ENCODE measurements around the gene SPDYE4.
A peak's percentile ranks its signal among the peaks of the same experiment; 100 is the strongest.

Gene SPDYE4

GRCh38 chr17:8741366-8741765 is 17.0 kb downstream of the SPDYE4 start:
- no peak for DNase-seq (ENCODE audit: low read depth)

- no peak for DNase-seq (ENCODE audit: low read depth)
Measured at GRCh38 chr17:8740486-8740885, 17.9 kb downstream of the SPDYE4 start.

GRCh38 chr17:8739097-8739496 is 19.2 kb downstream of the SPDYE4 start:
- no peak for DNase-seq (ENCODE audit: low read depth)

GRCh38 chr17:8736796-8737195 is 21.6 kb downstream of the SPDYE4 start:
- DNase-seq (ENCODE audit: low read depth): no peak

DNA sequence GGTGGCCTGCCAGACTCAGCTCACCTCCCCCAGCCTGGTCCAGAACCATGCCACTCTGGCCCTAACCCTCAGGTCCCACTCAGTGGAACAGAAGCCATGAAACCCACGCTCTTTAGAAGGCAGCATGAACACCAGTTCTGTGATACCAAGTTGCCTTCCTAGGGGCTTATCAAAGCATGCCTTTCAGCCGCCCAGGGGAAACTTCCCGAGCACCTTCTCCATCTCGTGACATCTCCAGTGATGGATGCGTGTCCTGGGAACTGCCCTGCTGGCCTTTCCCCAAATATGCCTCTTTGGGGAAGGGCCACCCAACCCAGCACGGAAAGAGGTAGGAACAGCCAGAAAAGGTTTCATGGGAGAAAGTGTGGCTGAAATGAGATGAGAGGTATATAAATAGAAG is 22.0 kb downstream of the SPDYE4 start:
- DNase-seq (ENCODE audit: low read depth): no peak

DNA sequence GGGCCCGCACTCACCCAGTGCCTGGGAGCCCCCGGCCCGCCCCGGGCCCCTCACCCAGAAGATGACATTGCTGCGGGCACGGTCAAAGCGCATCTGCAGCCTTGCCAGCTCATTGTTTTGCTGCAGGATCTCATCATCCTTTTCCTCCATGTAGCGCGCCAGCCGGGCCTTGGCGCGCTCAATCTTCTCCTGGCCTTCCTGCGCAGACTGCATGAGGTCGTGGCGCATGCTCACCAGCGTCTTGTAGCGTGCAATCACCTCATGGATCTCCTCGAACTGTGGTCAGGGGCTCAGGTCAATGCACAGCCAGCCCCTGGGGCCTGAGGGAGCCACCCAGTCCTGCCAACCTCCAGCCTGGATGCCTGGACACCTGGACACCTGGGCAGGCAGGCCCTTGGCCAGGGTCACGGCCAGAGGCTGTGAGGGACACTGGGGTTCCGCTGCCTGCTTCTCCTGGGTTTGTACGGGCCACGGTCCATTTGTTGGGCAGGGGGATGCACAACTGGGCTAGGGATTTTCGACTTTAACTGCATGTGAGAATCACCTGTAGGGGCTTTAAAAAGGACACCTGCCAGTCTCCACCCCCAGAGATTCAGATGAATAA is 22.9 kb downstream of the SPDYE4 start:
- no peak for DNase-seq (ENCODE audit: low read depth)

- no peak for DNase-seq (ENCODE audit: low read depth)
Measured at GRCh38 chr17:8734876-8735275, 23.5 kb downstream of the SPDYE4 start.

GRCh38 chr17:8732406-8733085 is 25.8 kb downstream of the SPDYE4 start:
- DNase-seq (ENCODE audit: low read depth): peak; percentile 15

DNA sequence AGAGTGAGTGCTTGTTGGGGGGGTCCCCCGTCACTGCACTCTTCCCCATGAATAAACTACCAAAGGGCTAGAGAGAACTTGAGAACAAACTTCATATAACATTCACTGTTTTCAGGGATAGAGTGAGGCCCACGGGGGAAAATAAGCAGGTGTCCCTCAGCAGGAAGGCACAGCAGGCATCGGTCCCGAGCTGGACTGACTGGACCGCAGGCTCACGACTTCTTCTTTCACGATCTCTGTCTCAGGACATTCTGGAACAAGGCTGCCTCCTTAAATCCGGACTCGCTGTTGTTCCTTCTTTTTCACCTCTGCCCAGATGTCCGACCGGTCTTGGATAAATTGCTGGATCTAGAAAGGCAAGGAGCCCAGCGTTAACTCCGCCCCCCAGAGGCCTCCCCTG is 28.5 kb downstream of the SPDYE4 start:
- no peak for DNase-seq (ENCODE audit: low read depth)

GRCh38 chr17:8729421-8729820 is 28.9 kb downstream of the SPDYE4 start:
- DNase-seq (ENCODE audit: low read depth): no peak

DNA sequence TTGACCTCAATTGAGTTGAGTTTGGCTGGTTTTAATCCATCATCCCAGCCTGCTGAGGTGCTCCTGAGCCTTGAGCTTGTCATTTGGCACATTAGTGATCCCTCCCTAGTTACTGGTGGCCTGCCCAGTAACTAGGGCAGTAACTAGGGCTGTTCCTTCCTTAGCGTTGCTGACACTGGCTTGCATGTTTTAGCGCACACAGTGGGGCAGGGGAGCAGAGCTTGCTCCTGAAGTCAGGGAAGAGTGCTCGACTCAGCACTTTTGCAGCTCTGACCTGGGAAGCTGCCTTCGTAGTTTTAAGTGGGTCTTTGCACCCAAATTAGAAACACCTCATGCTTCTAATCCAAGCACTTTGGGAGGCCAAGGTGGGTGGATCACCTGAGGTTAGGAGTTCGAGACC is 29.4 kb downstream of the SPDYE4 start:
- DNase-seq (ENCODE audit: low read depth): no peak

- no peak for DNase-seq (ENCODE audit: low read depth)
Measured at GRCh38 chr17:8728251-8728938, 30.0 kb downstream of the SPDYE4 start.

GRCh38 chr17:8726941-8727555 is 31.3 kb downstream of the SPDYE4 start:
- peak; percentile 15 for DNase-seq (ENCODE audit: low read depth)

DNA sequence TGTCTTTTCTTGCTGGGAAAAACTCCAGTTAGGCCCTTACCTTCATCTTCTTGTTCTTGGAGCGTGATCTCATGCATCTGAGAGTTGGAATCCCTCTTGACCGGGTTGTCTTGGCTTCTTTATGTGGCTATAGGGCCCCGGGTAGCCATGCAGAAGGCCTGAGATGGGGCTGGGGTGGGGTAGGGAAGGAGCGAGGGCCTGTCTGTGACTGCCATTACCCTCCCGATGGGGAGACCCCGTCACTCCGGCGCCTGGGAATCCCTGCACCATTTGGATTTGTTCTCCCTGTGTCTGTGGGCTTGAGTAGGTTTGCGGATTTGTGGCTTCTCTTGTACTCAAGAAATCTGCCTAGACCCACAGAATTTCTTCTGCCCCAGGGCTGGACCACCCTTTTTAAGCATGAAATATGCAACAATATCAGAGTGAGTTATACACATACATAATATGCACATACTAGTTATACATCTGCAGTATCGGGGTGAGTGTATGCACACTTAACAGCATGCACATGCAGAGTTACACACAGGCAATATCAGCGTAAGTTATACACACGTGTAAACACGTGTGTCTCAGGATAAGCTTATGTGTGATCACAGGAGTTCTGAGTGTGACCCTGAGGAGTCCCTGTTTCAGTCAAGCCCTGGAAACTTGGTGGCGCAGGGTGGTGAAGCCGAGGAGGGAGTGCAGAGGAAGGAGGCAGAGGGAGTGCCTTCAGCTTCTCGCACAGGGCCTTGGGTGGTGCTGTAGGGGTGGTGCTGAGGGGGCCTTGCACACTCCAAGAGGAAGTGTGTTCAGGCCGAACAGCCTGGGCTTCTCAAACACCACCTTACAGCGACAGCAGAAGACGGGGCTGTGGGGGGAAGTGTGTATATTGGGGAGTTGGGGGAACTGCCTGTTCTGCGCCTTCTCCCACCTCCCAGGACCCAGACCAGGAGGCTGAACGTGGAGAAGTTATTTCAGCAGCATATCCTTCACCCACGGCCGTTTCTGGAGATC is 32.2 kb downstream of the SPDYE4 start:
- DNase-seq (ENCODE audit: low read depth): no peak

DNA sequence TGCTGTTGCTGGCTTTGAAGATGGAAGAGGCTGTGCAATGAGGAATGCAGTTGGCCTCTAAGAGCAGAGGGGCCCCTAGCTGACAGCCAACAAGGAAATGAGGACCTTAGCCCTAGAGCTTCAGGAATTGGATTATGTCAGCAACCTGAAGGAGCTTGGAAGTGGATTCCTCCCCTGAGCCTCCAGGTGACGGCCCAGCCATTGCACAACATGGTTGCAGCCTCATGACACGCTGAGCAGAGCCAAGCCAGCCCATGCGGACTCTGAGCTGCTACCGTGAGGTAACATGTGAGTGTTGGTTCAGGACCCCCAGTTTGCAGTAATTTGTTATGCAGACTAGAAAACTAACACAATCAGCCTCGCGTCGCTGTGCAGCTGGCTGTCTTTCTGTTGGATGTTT is 33.9 kb downstream of the SPDYE4 start:
- no peak for DNase-seq (ENCODE audit: low read depth)

GRCh38 chr17:8720596-8720995 is 37.8 kb downstream of the SPDYE4 start:
- no peak for DNase-seq (ENCODE audit: low read depth)

DNA sequence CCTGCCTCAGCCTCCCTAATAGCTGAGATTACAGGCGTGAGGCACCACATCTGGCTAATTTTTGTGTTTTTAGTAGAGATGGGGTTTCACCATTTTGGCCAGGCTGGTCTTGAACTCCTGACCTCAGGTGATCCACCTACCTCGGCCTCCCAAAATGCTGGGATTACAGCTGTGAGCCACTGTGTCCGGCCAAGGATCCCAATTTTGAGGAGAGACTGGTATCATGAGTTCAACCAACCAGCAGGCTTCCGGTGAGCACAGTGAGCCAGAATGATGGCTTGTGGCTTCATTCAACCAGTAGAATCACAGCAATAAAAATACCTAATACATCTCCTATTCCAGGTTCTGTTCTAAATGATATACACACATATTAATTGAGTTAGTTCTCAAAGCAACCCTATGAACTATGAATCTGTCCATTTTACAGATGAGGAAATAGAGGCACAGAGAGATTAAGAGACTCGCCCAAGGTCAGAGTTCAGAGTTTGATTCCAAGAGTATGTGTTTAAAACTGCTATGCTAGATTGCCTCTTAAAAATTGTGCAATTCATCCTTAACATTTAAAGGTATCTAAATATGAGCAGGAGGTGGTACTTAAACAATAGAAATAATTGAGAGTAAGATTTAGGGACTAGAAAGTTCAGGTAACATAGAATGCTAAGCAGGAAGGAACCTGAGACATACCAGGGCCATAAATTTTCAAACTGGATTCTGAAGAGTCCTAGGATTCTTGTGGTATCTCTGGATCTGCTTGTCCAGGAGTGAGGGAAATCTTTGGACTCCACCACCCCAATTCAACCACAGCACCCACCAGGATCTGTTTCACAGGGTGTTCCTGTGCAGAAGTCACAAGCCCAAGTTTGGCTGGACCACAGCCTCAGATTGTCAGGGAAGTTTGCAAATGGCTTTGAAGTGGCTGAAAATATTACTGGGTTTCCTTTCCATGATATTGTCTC is 38.8 kb downstream of the SPDYE4 start:
- DNase-seq (ENCODE audit: low read depth): no peak

DNA sequence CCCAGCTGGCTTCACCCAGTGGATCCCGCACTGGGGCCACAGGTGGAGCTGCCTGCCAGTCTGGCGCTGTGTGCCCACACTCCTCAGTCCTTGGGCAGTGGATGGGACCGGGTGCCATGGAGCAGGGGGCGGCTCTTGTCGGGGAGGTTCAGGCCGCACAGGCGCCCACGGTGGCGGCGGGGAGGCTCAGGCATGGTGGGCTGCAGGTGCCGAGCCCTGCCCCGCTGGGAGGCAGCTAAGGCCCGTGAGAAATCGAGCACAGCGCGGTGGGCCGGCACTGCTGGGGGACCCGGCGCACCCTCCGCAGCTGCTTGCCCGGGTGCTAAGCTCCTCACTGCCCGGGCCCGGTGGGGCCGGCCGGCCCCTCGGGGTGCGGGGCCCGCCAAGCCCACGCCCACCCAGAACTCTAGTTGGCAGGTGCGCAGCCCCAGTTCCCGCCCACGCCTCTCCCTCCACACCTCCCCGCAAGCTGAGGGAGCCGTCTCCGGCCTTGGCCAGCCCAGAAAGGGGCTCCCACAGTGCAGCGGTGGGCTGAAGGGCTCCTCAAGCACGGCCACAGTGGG is 40.3 kb downstream of the SPDYE4 start:
- no peak for DNase-seq (ENCODE audit: low read depth)

- DNase-seq (ENCODE audit: low read depth): no peak
Measured at GRCh38 chr17:8713878-8714277, 44.5 kb downstream of the SPDYE4 start.

- DNase-seq (ENCODE audit: low read depth): no peak
Measured at GRCh38 chr17:8713315-8713714, 45.0 kb downstream of the SPDYE4 start.

All from EH (cell line).